ENCODE data around the gene UGT1A5.

UGT1A5 gene

GRCh38 chr2:233799087-233799665 lies 86.5 kb downstream of the UGT1A5 start:
- intact Hi-C loops (cut with DNase I), result no loop called here
- DNase-seq, result peak in 5 of 42 donors; percentile 7 to 26 (median 18)

- intact Hi-C loops (cut with DNase I), result no loop called here
- peak in 3 of 42 donors; percentile 2 to 10 (median 3) for DNase-seq
These were observed 87.0 kb downstream of the UGT1A5 start for GRCh38 chr2:233799716-233800115.

GRCh38 chr2:233800208-233800607 lies 87.5 kb downstream of the UGT1A5 start:
- intact Hi-C loops (cut with DNase I), result no loop called here
- peak in 5 of 42 donors; percentile 2 to 21 (median 9) for DNase-seq

GRCh38 chr2:233801357-233802131 lies 88.8 kb downstream of the UGT1A5 start:
- intact Hi-C loops (cut with DNase I), result no loop called here
- peak in 32 of 42 donors; percentile 3 to 81 (median 35) for DNase-seq

- intact Hi-C loops (cut with DNase I), result no loop called here
- DNase-seq, result peak in 4 of 42 donors; percentile 12 to 28 (median 16)
These were observed 89.6 kb downstream of the UGT1A5 start for GRCh38 chr2:233802132-233802815.

GRCh38 chr2:233803292-233803911 lies 90.7 kb downstream of the UGT1A5 start:
- peak in 6 of 42 donors; percentile 0 to 28 (median 18) for DNase-seq
- intact Hi-C loops (cut with DNase I), result no loop called here

GRCh38 chr2:233803994-233804393 lies 91.3 kb downstream of the UGT1A5 start:
- peak in 8 of 42 donors; percentile 3 to 28 (median 13) for DNase-seq
- intact Hi-C loops (cut with DNase I), result no loop called here

- DNase-seq, result peak in 9 of 42 donors; percentile 4 to 21 (median 12)
- intact Hi-C loops (cut with DNase I), result no loop called here
These were observed 94.6 kb downstream of the UGT1A5 start for GRCh38 chr2:233807215-233807865.

- DNase-seq, result peak in 9 of 42 donors; percentile 2 to 26 (median 9)
- intact Hi-C loops (cut with DNase I), result no loop called here
These were observed 95.5 kb downstream of the UGT1A5 start for GRCh38 chr2:233807966-233808935.

- DNase-seq, result peak in 8 of 42 donors; percentile 1 to 31 (median 2)
- intact Hi-C loops (cut with DNase I), result no loop called here
These were observed 97.7 kb downstream of the UGT1A5 start for GRCh38 chr2:233810385-233810784.

- DNase-seq, result peak in 6 of 42 donors; percentile 2 to 25 (median 10)
- intact Hi-C loops (cut with DNase I), result no loop called here
These were observed 98.4 kb downstream of the UGT1A5 start for GRCh38 chr2:233811087-233811486.

- DNase-seq, result peak in 11 of 42 donors; percentile 1 to 21 (median 7)
- intact Hi-C loops (cut with DNase I), result no loop called here
These were observed 99.0 kb downstream of the UGT1A5 start for GRCh38 chr2:233811732-233812131.

GRCh38 chr2:233813236-233814055 lies 100.7 kb downstream of the UGT1A5 start:
- peak in 5 of 42 donors; percentile 1 to 20 (median 4) for DNase-seq
- intact Hi-C loops (cut with DNase I), result no loop called here

GRCh38 chr2:233814056-233814835 lies 101.5 kb downstream of the UGT1A5 start:
- DNase-seq, result peak in 5 of 42 donors; percentile 2 to 21 (median 3)

GRCh38 chr2:233815861-233816260 lies 103.2 kb downstream of the UGT1A5 start:
- intact Hi-C loops (cut with DNase I), result no loop called here
- DNase-seq, result no peak

More at GRCh38 chr2:233814056-233814835, 101.5 kb downstream of the UGT1A5 start:
- intact Hi-C loops (cut with DNase I), result no loop called here

- peak in 2 of 42 donors; percentile 4 to 14 for DNase-seq
- intact Hi-C loops (cut with DNase I), result no loop called here
These were observed 103.6 kb downstream of the UGT1A5 start for GRCh38 chr2:233816334-233816733.
